ENCODE measurements around the gene ATP5PD.
"Not testable (repeated sequence)": the region's sequence is repeated elsewhere in the genome, so short reads cannot be mapped to it uniquely, and the experiment has no call there.

ATP5PD gene

DNA sequence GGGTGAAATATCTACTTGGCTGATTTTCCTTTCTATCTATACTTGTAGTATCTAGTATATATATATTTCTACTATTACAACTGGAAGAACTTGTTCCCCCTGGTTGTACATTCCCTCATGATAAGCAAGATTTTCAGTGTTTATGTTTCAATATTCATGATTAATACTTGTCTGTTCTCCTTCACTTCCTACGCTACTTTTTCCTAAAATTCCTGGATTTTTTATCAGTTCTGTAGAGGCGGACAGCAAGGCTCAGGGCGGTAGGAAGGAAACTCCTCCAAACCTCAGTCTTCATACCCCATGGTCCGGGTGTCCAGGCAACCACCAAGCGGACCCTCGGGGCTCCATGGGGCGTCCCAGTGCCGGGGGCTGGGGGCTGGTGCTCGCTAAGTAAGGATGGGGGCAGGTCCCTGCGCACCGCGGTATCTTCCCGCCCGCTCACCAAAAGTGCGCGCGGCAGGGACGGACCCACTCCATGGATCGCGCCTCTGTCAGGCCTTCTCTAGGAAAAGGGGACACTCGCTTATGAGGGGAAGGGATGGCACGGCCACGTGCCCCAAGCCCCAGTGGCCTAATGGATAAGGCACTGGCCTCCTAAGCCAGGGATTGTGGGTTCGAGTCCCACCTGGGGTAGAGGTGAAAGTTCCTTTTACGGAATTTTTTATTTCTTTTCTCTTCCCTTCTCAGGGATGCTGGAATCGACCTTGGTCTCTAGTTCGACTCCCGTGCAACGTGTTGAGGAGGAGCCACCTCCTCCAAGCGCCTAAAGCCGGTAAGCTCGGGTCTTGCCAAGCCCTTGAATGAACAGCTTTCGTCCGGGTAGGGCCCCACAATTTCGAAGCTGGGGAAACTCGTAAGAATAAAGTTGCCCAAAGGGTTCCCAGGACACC lies 13.2 kb downstream of the ATP5PD start:
- H3K27ac ChIP-seq = peak overlapping the region; percentile 97

DNA sequence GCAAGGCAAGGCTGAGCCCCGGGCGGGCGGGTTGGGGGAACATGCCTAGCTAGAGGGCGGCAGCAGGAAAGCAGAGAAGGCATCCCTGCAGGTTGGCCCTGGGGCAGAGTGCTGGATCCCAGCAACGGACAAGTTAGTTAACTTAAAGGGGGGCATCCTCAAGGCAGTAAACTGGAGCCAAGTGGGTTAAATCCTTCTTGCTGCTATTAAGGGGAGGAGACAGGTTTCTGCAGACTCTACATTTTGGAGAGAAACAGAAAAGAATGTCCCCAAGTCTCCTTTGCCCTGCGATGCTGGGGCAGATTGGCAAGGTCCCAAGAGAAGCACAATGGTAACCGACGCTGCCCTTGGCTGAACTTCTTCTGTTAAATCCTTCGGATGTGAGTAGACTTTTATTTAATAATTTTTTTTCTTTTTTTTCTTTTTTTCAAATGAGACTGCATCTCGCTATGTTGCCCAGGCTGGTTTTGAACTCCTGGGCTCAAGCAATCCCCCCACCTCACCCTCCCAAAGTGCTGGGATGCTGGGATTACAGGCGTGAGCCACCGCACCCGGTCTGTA lies 14.0 kb downstream of the ATP5PD start:
- TF ChIP-seq, protein P1, sequence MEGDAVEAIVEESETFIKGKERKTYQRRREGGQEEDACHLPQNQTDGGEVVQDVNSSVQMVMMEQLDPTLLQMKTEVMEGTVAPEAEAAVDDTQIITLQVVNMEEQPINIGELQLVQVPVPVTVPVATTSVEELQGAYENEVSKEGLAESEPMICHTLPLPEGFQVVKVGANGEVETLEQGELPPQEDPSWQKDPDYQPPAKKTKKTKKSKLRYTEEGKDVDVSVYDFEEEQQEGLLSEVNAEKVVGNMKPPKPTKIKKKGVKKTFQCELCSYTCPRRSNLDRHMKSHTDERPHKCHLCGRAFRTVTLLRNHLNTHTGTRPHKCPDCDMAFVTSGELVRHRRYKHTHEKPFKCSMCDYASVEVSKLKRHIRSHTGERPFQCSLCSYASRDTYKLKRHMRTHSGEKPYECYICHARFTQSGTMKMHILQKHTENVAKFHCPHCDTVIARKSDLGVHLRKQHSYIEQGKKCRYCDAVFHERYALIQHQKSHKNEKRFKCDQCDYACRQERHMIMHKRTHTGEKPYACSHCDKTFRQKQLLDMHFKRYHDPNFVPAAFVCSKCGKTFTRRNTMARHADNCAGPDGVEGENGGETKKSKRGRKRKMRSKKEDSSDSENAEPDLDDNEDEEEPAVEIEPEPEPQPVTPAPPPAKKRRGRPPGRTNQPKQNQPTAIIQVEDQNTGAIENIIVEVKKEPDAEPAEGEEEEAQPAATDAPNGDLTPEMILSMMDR (conservative IDR thresholded peaks at IDR 0.05) = no peak
- no peak for TF ChIP-seq ZFX (IDR thresholded peaks at IDR 0.05)
- no peak overlapping the region for H3K27ac ChIP-seq

More for the DNA sequence above, 13.2 kb downstream of the ATP5PD start:
- no peak for TF ChIP-seq ZFX (IDR thresholded peaks at IDR 0.05)
- TF ChIP-seq, protein P1 (conservative IDR thresholded peaks at IDR 0.05) = no peak

DNA sequence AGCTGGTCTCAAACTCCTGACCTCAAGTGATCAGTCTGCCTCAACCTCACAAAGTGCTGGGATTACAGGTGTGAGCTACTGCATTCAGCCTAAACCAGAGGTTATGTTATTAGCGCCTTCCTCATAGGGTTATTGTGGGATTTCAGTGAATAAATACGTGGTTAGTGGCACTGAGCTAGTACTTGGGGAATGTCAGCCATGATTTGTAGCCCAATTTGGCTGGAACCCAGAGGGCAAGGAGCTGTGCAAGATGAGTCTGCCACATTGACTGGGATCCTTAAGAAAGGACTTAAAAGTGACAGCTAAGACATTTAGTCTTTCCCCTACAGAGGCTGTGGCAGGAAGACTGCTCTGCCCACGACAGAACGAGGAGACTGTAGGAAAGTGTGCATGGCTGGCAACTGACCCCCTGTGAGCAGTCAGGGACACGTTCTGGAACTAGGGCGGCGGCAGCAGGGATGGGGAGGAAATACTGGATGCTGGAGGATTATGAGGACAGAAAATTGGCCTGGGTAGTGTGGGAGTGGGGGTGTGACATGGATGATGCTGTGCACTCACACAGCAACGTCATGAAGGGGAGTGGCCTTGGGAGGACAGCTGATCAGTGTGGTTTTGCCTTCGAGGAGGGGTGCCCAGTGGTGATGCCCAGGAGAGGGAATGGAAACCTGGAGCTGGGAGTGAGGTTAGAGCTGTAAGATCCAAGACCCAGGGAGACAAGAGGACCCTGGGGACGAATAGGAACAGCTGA lies 14.6 kb downstream of the ATP5PD start:
- no peak overlapping the region for H3K27ac ChIP-seq
- no peak for TF ChIP-seq ZFX (IDR thresholded peaks at IDR 0.05)
- TF ChIP-seq, protein P1 (conservative IDR thresholded peaks at IDR 0.05) = no peak

DNA sequence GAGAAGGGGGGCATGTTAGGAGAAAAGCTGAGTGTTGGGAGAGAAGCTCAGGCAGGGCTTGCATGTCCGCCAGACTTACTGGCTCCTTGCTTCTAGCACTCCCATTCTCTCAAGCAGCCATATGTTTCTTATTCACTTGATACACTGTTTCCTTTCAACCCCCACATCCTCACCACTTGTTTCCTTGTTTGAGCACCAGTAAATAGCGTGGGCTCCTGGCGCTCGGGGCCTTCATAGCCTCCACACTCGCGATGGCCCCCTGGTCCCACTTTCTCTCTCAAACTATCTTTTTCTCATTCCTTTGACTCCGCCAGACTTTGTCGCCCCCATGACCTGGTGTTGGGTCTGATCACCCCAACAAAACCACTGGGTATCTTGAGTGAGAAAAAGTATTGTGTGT lies 16.6 kb downstream of the ATP5PD start:
- no peak overlapping the region for H3K27ac ChIP-seq
- TF ChIP-seq ZFX (IDR thresholded peaks at IDR 0.05) = no peak
- TF ChIP-seq, protein P1 (conservative IDR thresholded peaks at IDR 0.05) = no peak

DNA sequence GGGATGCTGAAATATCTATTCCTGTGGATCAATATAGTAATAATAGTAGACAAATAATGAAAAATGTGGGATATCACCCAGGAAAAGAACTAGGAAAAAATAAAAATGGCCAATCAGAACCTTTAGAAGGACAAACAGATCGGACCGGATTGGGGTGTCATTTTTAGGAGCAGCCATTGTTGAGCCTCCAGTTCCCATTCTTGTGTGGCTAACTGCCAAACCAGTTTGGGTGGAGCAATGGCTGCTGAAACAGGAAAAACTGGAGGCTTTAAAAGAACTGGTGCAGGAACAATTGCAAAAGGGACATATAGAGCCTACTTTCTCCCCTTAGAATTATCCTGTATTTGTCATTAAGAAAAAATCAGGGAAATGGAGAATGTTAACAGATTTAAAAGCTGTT lies 20.1 kb downstream of the ATP5PD start:
- not testable (repeated sequence) for H3K27ac ChIP-seq

DNA sequence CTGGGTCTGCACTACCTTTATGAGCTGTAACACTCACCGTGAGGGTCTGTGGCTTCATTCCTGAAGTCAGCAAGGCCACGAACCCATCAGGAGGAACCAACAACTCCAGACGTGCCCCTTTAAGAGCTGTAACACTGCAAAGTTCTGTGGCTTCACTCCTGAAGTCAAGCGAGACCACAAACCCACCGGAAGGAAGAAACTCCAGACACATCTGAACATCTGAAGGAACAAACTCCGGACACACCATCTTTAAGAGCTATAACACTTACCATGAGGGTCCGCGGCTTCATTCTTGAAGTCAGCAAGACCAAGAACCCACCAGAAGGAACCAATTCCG lies 21.4 kb downstream of the ATP5PD start:
- H3K27ac ChIP-seq = not testable (repeated sequence)

DNA sequence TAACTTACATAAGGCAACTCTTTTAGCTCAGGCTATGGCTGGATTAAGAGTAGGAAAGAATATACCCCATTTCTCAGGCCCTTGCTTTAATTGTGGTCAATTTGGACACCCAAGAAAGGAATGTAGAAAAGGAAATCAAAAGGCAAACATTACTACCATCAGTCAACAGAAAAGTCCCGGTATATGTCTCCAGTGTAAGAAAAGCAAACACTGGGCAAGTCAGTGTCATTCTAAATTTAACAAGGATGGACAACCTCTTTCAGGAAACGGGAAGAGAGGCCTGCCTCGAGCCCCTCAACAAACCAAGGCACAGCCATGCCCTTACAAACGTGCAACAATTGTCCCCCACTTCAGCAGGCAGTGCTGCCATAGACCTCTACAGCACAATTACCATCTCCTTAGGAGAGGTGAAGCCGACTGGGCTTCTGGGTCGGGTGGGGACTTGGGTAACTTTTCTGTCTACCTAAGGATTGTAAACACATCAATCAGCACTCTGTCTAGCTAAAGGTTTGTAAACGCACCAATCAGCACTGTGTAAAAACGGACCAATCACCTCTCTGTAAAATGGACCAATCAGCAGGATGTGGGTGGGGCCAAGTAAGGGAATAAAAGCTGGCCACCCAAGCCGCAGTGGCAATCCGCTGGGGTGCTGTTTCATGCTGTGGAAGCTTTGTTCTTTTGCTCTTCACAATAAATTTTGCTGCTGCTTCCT lies 21.9 kb downstream of the ATP5PD start:
- peak overlapping the region; percentile 6; the same call in 1 of the 2 replicates for H3K27ac ChIP-seq
- no peak for TF ChIP-seq ZFX (IDR thresholded peaks at IDR 0.05)
- TF ChIP-seq, protein P1 (conservative IDR thresholded peaks at IDR 0.05) = no peak

All from C4-2B (cell line).